ENCODE data around the gene SEC61A2.
"Not testable (repeated sequence)": the region's sequence is repeated elsewhere in the genome, so short reads cannot be mapped to it uniquely, and the experiment has no call there.

Gene SEC61A2

GRCh38 chr10:12162927-12163326 is 33.5 kb downstream of the SEC61A2 start:
- no peak for FAIRE-seq

GRCh38 chr10:12164085-12164484 is 34.6 kb downstream of the SEC61A2 start:
- no peak for FAIRE-seq

- no peak for FAIRE-seq
Observed at GRCh38 chr10:12165036-12165435, 35.6 kb downstream of the SEC61A2 start.

GRCh38 chr10:12165999-12166775 is 36.7 kb downstream of the SEC61A2 start:
- no peak for FAIRE-seq

- FAIRE-seq: not testable (repeated sequence)
Observed at GRCh38 chr10:12171512-12171911, 42.0 kb downstream of the SEC61A2 start.

- no peak for FAIRE-seq
Observed at GRCh38 chr10:12177642-12178041, 48.2 kb downstream of the SEC61A2 start.

- FAIRE-seq: no peak
Observed at GRCh38 chr10:12179606-12180170, 50.2 kb downstream of the SEC61A2 start.

GRCh38 chr10:12180221-12180974 is 50.9 kb downstream of the SEC61A2 start:
- FAIRE-seq: no peak

GRCh38 chr10:12181065-12181775 is 51.7 kb downstream of the SEC61A2 start:
- no peak for FAIRE-seq

- no peak for FAIRE-seq
Observed at GRCh38 chr10:12184165-12184564, 54.7 kb downstream of the SEC61A2 start.

GRCh38 chr10:12186323-12186722 is 56.8 kb downstream of the SEC61A2 start:
- FAIRE-seq: no peak

- no peak for FAIRE-seq
Observed at GRCh38 chr10:12187321-12187905, 57.9 kb downstream of the SEC61A2 start.

GRCh38 chr10:12188656-12189055 is 59.2 kb downstream of the SEC61A2 start:
- FAIRE-seq: no peak

- no peak for FAIRE-seq
Observed at GRCh38 chr10:12189426-12189825, 59.9 kb downstream of the SEC61A2 start.

GRCh38 chr10:12191715-12192114 is 62.2 kb downstream of the SEC61A2 start:
- FAIRE-seq: no peak

- FAIRE-seq: no peak
Observed at GRCh38 chr10:12193193-12193592, 63.7 kb downstream of the SEC61A2 start.

- no peak for FAIRE-seq
Observed at GRCh38 chr10:12194752-12195271, 65.3 kb downstream of the SEC61A2 start.

- FAIRE-seq: no peak
Observed at GRCh38 chr10:12195281-12195602, 65.8 kb downstream of the SEC61A2 start.

GRCh38 chr10:12195603-12196506 is 66.4 kb downstream of the SEC61A2 start, which contains the start of the genes CDC123 and NUDT5:
Gene CDC123 (plus strand): TSS chr10:12196188. CDS start chr10:12196246, 58 bp downstream.
Gene NUDT5 (minus strand): TSS chr10:12195891. CDS start chr10:12186291, 9,600 bp downstream.
- no peak for FAIRE-seq

- no peak for FAIRE-seq
Observed at GRCh38 chr10:12196531-12197211, 67.2 kb downstream of the SEC61A2 start.

- FAIRE-seq: no peak
Observed at GRCh38 chr10:12198156-12198555, 68.7 kb downstream of the SEC61A2 start.

Data from A204.1 (cell line).